Bone marrow (tissue), 2 donors: ENCODE measurements around the gene RFTN1.

Source experiments
- DNase-seq, 2 donors: peaks; one replicate each; lab custom pipeline; 2025; lab: John Stamatoyannopoulos, UW

Gene RFTN1

GRCh38 chr3:16432714-16433113 lies 80.8 kb downstream of the RFTN1 start:
- no peak for DNase-seq

- DNase-seq, result no peak
Observed at GRCh38 chr3:16430717-16431630, 82.5 kb downstream of the RFTN1 start.

GRCh38 chr3:16429086-16429485 lies 84.4 kb downstream of the RFTN1 start:
- no peak for DNase-seq

- no peak for DNase-seq
Observed at GRCh38 chr3:16428612-16429011, 84.9 kb downstream of the RFTN1 start.

GRCh38 chr3:16427103-16427965 lies 86.2 kb downstream of the RFTN1 start:
- no peak for DNase-seq

GRCh38 chr3:16426665-16427064 lies 86.8 kb downstream of the RFTN1 start:
- DNase-seq, result no peak

- no peak for DNase-seq
Observed at GRCh38 chr3:16426029-16426400, 87.5 kb downstream of the RFTN1 start.

GRCh38 chr3:16425398-16426028 lies 88.0 kb downstream of the RFTN1 start:
- DNase-seq, result no peak

GRCh38 chr3:16423947-16424673 lies 89.4 kb downstream of the RFTN1 start:
- DNase-seq, result no peak

GRCh38 chr3:16423298-16423697 lies 90.2 kb downstream of the RFTN1 start:
- no peak for DNase-seq

GRCh38 chr3:16419640-16420241 lies 93.8 kb downstream of the RFTN1 start:
- peak in 1 of 2 donors; percentile 46 for DNase-seq

GRCh38 chr3:16417945-16418739 lies 95.4 kb downstream of the RFTN1 start:
- DNase-seq, result no peak

GRCh38 chr3:16415911-16416476 lies 97.5 kb downstream of the RFTN1 start:
- DNase-seq, result no peak

- no peak for DNase-seq
Observed at GRCh38 chr3:16413321-16413720, 100.2 kb downstream of the RFTN1 start.

- no peak for DNase-seq
Observed at GRCh38 chr3:16412192-16412800, 101.2 kb downstream of the RFTN1 start.

- no peak for DNase-seq
Observed at GRCh38 chr3:16411441-16411840, 102.1 kb downstream of the RFTN1 start.

GRCh38 chr3:16410659-16411058 lies 102.8 kb downstream of the RFTN1 start:
- no peak for DNase-seq

GRCh38 chr3:16409032-16409431 lies 104.5 kb downstream of the RFTN1 start:
- no peak for DNase-seq

- DNase-seq, result no peak
Observed at GRCh38 chr3:16407366-16407765, 106.1 kb downstream of the RFTN1 start.

- DNase-seq, result no peak
Observed at GRCh38 chr3:16406579-16406978, 106.9 kb downstream of the RFTN1 start.
